Activated T-cell treated with anti-CD3 and anti-CD28 coated beads, Interleukin-2, amount 50 U/mL, for 72 hours (primary cell): Measurements from ENCODE around the gene PEX1. TPM values are rescaled to one million over a fixed set of nuclear protein-coding genes. Genes with fewer than 3 reads are reported as not detected.
"Not testable (repeated sequence)": the region's sequence is repeated elsewhere in the genome, so short reads cannot be mapped to it uniquely, and the experiment has no call there.

Source experiments
- ATAC-seq, 2 donors: fragments of 150-1000 bp; cut with Tn5 transposase; replicated peaks in 1 of 2; 2 replicates each; pipeline ENCODE4 v1.10.0; 2021; ENCODE audit warnings: moderate library complexity in 2 of 2, mild to moderate bottlenecking in 1 of 2
- DNase-seq, 2 donors: peaks; one replicate each; pipeline ENCODE4 v3.0.0; 2021 to 2022; ENCODE audit warnings: mixed read lengths in 1 of 2
- H3K27ac Mint-ChIP-seq: one replicate; pipeline ENCODE4 v1.8.0; 2022; ENCODE audit warnings: mild to moderate bottlenecking, moderate library complexity, mixed read lengths
- H3K27me3 Mint-ChIP-seq: one replicate; pipeline ENCODE4 v1.8.0; 2022; ENCODE audit warnings: low read depth, mixed read lengths
- H3K36me3 Mint-ChIP-seq, 2 donors: one replicate each; pipeline ENCODE4 v1.8.0; 2022; ENCODE audit warnings: mixed read lengths in 2 of 2, mild to moderate bottlenecking in 1 of 2; ENCODE audit not compliant: insufficient read depth in 2 of 2
- H3K4me1 Mint-ChIP-seq: one replicate; pipeline ENCODE4 v1.8.0; 2022; ENCODE audit warnings: low read depth, mixed read lengths
- H3K4me3 Mint-ChIP-seq, 2 donors: one replicate each; pipeline ENCODE4 v1.8.0; 2022; ENCODE audit warnings: mild to moderate bottlenecking in 2 of 2, mixed read lengths in 2 of 2, moderate library complexity in 2 of 2
- H3K9me3 Mint-ChIP-seq, 2 donors: one replicate each; pipeline ENCODE4 v1.8.0; 2022; ENCODE audit warnings: mixed read lengths in 2 of 2
- total RNA-seq, 2 donors: library from RNA; stranded (reverse); gene quantifications; one replicate each; pipeline ENCODE4 v1.2.3, GENCODE V29; 2022

PEX1 gene
- total RNA-seq, 2 donors from 2014 or later: 20.8 to 22.8 TPM

DNA sequence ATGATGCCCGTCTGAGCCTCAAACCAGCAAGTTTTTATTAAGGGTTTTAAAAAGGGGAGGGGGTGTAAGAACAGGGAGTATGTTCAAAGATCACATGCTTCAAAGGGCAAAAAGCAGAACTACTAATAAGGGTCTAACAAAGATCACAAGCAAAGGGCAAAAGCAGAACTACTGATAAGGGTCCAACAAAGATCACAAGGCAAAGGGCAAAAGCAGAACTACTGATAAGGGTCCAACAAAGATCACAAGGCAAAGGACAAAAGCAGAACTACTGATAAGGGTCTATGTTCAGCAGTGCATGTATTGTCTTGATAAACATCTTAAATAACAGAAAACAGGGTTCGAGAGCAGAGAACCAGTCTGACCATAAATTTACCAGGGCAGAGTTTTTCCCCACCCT, 85.6 kb downstream of the PEX1 start:
- not testable (repeated sequence) for H3K4me3 Mint-ChIP-seq, H3K4me1 Mint-ChIP-seq, H3K27ac Mint-ChIP-seq, H3K36me3 Mint-ChIP-seq, DNase-seq, ATAC-seq, H3K9me3 Mint-ChIP-seq, H3K27me3 Mint-ChIP-seq

DNA sequence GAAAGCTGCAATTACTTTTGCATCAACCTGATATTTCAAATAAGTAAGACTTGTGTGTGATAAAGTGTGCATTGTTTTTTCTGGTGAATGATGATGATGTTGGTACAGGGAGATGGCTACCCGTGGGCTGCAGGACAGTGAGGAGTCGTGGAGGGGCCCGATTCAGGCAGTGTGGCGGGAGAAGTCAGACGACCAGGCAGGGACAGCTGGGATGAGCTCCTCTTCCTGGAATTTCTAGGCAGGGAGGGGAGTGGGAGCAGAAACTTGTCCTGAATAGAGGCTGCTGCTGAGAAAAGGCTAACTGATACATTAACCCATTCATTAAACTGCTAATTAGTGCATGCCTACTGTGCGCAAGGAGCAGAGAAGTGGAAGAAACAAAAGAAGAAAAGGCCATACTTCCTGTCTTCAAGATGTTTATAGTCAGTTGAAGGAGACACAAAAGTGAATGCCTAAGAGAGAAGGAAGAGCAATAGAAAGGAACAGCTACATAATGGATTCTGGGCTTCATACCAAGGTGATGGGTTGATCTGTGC, 90.3 kb downstream of the PEX1 start:
- DNase-seq (no peak), ATAC-seq (no peak)
- Mint-ChIP-seq H3K4me3 (no peak overlapping the region), H3K36me3 (no peaks in the 10 kb centered on the region), H3K27me3 (no peaks in the 10 kb centered on the region), H3K27ac (no peak overlapping the region), H3K9me3 (no peaks in the 10 kb centered on the region), H3K4me1 (no peaks in the 10 kb centered on the region)

Other genes with a start within 250 kb of the PEX1 start
- 10 to 100 TPM; 33.8 to 35.5 TPM for gene GATAD1, start 81.0 kb downstream of the PEX1 start, total RNA-seq
- not detected for gene ERVW-1, start 50.6 kb downstream of the PEX1 start, total RNA-seq
- 10 to 100 TPM; 13.5 to 16.1 TPM for gene RBM48, start 275 bp upstream of the PEX1 start, total RNA-seq
- 10 to 100 TPM; 30.3 to 35.7 TPM for gene FAM133B, start 61.9 kb upstream of the PEX1 start, total RNA-seq